GM19240 (cell line): ENCODE data around the gene PEG3.

ENCODE experiments used
- DNase-seq: peaks from one replicate; pipeline ENCODE4 v3.0.0; 2011; ENCODE audit warnings: low spot score; ENCODE audit not compliant: insufficient read length

PEG3 gene

GRCh38 chr19:56811480-56811879 lies 29.0 kb downstream of the PEG3 start:
- DNase-seq: no peak

GRCh38 chr19:56810260-56810659 lies 30.3 kb downstream of the PEG3 start:
- no peak for DNase-seq

- no peak for DNase-seq
Measured at GRCh38 chr19:56808717-56809392, 31.7 kb downstream of the PEG3 start.

GRCh38 chr19:56806639-56807038 lies 33.9 kb downstream of the PEG3 start:
- no peak for DNase-seq
